Bladder microvascular endothelial cell (primary cell): ENCODE results near the gene FKBP3. TPM values are rescaled to one million over a fixed set of nuclear protein-coding genes. Genes with fewer than 3 reads are reported as not detected.

Source experiments
- total RNA-seq: library from RNA; depleted of rRNA; stranded (reverse); fragments of >200 nt; gene quantifications from 2 replicates; pipeline ENCODE4 v1.2.3, GENCODE V29; 2014

Gene FKBP3
- 19.3 and 27.0 TPM in 2 replicates for total RNA-seq

DNA sequence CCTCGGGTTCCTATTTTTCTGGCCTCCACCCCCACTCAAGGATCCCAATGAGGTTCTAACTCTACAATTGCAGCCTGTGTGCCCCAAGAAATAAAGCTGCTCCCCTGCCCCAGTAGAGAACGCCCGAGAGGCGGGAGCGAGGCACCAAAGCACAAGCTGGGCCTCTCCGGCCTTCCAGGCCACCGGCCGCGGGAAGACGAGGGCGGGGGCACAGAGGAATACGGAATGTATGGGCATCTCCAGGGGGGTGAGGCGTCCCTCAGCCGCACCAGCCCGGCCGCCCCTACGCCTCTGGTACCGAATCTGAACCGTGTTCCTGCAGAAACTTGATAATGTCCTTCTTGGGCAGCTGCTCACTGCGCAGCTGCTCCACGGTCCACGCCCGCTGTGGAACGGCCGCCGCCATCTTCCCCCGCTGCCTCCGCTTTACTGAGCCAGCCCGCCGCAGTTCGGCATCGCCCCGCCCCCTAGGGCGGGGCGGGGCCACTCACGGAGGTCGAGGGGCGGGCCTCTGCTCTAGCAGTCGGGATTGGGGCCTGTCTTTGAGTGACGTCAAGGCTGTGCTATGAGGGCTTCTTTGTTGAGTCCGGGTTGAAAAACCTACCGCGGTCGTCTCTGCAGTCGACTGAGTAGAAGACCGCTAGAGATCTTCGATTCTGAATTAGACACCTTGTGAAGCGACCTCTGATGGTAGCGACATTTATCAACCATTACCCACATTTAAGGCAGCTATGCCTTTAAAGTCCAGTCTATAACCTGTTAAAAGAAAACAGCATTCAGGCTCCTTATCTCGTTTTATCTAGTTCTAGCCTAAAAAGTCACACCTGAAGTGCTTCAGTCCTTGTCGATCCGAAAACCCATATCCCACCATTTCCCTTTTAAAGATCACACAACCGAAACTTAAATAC is at the start of gene FKBP3:
Gene FKBP3 (minus strand): TSS at position 431 of the 908 bp plus-strand sequence. CDS start 25 bp downstream, at position 406.

GRCh38 chr14:45135659-45136395 is 1.5 kb upstream of the FKBP3 start, which contains the start of gene FANCM:
FANCM (plus strand) TSS chr14:45135930; CDS start chr14:45136032, 102 bp downstream.

GRCh38 chr14:45083976-45084722 is 50.1 kb downstream of the FKBP3 start, which contains the start of gene PRPF39:
PRPF39 (plus strand) TSS chr14:45084116; CDS start chr14:45095240, 11,124 bp downstream.

Other genes with a start within 250 kb of the FKBP3 start
- 5.0 and 13.6 TPM in 2 replicates for gene KLHL28, start 172.5 kb downstream of the FKBP3 start, total RNA-seq
- gene TOGARAM1, start 172.3 kb downstream of the FKBP3 start, total RNA-seq = 8.9 and 20.6 TPM in 2 replicates
- 17.8 and 37.8 TPM in 2 replicates for gene PRPF39, start 50.4 kb downstream of the FKBP3 start, total RNA-seq
- 6.3 and 12.5 TPM in 2 replicates for gene FANCM, start 1.4 kb upstream of the FKBP3 start, total RNA-seq
- 30.1 and 42.9 TPM in 2 replicates for gene MIS18BP1, start 118.7 kb upstream of the FKBP3 start, total RNA-seq